HS-5 (cell line): ENCODE measurements around the gene CENPK.
"Not testable (repeated sequence)": the region's sequence is repeated elsewhere in the genome, so short reads cannot be mapped to it uniquely, and the experiment has no call there.

Experiments used
- DNase-seq: peaks from one replicate; pipeline ENCODE4 v3.0.0-alpha.2; 2012; ENCODE audit warnings: low read depth

The CENPK gene

DNA sequence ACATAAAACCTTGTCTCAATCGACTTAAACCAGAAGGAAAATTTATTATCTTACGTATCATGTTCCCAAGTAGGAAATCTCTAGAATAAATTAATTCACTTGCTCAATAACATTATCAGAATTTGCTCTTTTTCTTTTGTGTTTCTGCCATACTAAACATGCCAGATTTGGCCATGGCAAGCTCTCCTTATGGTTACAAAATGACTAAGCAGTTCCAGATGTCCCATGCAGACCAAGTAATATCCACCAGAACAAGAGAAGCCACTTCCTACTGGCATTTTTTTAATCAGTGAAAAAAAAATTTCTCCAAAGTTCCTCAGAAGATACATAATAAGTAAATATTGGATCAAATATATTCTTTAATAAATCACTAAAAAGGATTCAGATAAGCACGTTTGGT, 56.0 kb downstream of the CENPK start:
- peak; percentile 28 for DNase-seq

DNA sequence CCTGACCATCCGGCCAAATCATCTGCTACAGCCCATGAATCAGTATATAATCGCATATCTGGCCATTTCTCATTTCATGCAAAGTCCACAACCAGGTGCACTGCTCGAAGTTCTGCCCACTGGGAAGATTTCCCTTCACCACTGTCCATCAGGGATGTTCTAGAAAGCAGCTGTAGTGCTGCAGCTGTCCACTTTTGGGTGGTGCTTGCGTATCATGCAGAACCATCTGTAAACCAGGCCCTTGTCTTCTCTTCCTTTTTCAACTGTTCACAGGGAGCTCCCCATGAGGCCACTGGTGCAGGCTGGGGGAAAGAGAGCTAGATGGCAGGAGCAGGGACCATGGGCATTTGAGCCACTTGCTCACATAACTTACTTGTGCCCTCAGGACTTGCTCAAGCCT, 73.8 kb downstream of the CENPK start:
- no peak for DNase-seq

DNA sequence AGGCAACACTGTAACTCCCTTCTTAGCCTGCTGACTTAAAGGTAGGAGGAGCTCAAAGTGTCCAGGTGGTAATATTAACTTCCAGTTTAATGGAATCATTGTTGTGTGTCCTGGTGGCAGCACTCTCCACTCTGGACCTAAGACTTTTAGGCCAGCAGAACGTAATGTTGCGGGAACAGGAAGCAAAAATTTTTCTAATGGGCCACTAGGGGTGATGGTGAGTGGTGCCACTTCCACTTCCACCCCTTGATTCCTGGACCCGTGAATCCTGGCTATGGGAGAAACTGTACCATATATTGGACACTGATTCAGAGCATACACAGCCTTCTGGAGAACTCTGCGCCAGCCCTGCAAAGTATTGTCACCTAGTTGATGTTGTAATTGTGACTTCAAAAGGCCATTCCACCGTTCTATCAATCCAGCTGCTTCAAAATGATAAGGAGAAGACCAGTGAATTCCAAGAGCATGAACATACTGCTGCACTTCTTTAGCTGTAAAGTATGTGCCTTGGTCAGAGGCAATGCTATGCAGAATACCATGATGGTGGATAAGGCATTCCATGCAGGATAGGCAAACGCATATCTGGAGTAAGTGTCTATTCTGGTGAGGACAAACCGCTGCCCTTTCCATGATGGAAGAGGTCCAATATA, 74.8 kb downstream of the CENPK start:
- DNase-seq: not testable (repeated sequence)

DNA sequence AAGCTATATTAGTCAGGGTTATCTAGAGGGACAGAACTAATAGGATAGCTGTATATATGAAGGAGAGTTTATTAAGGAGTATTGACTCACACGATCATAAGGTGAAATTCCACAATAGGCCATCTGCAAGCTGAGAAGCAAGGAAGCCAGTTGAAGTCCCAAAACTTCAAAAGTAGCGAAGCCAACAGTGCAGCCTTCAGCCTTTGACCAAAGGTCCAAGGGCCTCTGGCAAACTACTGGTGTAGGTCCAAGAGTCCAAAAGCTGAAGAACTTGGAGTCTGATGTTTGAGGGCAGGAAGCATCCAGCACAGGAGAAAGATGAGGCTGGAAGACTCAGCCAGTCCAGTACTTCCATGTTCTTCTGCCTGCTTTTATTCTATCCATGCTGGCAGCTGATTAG, 76.2 kb downstream of the CENPK start:
- DNase-seq: not testable (repeated sequence)

DNA sequence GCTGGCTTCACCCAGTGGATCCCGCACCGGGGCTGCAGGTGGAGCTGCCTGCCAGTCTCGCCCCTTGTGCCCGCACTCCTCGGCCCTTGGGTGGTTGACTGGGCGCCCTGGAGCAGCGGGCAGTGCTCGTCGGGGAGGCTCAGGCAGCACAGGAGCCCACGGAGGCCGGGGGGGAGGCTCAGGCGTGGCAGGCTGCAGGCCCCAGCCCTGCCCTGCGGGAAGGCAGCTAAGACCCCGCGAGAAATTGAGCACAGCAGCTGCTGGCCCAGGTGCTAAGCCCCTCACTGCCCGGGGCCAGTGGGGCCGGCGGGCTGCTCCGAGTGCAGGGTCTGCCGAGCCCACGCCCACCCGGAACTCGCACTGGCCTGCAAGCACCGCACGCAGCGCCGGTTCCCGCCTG, 77.6 kb downstream of the CENPK start:
- DNase-seq: no peak

DNA sequence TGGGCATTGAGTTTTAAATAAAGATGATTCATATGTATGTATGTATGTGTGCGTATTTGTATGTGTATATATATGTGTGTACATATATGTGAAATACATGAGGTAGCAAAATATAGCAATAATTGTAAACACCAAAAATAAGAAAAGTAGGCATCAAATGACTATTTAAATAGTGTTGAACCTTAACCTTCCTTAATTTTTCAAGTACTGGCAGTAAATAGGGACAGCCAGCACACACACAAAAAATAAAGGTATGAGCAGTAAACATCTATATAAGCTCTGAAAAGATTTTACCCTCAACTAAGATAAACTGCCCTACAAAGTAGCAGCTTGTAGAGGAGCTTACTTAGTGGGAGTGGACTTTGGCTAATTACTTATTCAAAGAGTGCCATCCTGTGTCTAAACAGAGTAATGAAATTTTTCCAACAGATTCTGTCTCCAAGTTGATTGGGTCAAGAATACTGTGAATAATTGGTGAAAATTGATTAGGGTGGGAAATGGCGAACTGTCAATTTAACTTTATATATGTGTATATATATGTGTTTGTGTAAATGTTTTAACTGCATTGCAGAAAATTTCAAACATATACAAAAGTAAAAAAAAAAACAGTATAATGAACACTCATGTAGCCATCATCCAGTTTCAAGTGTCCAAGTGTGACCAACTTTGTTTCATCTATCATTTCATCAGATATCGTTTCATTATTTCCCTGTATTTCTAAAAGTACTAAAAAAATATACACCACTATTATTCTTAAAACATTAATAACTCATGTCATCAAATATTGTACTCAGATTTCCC, 79.2 kb downstream of the CENPK start:
- DNase-seq: peak; percentile 36

DNA sequence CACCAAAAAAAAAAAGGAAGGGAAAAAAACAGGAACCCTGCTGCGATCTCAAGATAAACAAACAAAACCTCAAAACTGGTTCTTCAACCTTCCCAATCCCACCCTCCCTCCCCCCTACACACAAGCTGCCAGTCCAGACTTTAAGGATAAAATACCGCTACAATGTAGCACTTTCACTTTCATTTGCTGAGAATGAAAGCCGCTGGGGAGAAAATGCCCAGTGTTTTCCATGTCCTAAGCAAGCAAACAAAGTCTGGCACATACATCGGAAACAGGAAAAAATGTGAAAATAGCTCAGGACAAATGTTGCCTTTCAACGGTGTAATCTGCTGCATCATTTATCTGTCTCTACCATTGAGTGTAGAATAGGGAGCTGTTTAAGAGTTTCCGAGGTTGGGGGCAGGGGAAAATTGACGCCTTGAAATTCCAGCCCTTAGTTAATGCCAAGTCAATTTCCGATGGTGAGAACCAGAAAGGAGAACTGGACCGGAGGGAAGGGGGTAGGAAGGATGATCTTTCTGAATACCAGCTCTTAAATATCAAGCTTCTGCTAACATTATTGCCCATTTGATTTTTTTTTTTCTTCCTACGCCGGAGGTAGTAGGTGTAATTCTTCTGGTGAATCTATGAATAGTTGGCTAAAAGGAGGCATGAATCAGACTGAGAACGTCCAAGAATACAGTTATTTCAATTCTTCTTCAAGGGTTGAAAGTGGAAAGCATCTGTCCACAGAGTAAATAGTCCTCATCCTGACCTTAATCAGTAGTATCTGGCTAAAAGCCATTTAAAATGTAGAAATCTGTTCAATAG, 80.0 kb downstream of the CENPK start:
- peak; percentile 61 for DNase-seq

DNA sequence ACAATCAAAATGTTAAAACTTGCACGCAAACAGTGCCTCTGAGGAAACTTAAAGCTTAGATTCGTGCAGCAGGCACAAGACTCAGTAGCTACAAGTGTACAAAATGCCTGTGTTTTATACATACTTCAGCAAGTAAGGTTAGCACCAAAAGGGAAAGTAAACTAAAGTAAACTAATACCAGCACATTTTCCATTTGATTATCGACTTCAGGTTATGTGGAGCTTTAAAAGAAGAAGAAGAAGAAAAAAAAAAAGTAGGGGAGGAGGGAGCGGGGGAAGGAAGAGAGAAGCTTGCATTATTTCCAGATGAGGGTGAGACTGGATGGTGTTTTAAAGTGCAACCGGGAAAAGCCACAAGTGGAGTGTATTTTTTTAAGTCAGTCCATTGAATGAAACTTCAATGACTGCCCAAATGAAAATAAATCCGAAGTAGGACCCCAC, 80.7 kb downstream of the CENPK start:
- DNase-seq: no peak

DNA sequence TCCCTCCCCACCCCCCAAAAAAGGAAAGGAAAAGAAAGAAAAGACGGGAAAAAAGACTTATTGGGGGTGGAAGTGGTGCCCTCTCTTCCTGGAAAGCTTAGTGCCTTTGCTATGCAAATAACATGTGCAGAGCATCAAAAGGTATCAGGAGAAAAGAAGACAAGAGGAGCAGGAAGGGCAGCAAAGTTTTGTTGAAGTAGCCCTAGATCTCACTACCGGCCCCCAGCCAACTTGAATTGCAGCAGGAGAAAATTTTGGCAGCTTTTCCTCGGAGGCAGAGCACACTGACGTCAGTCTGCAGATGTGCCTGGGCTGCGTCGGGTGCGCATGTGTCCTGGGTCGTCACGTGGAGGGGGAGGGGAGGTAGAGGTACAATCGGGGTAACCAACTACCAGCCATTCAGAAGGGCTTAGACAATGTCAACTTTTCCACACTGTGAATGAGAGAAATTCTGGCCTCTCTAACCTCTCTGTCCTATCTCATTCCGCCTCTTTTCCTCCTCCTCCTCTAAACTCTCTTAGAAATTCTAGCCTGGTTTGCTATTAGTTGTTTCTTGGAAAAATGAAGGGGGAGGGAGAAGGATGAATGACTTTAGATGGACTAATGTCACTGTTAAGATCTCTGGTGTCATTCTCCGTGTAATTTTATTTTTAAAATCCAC, 81.2 kb downstream of the CENPK start, which contains the start of gene ADAMTS6:
ADAMTS6 (minus strand) TSS at position 286 of the 661 bp plus-strand sequence. CDS start 8,247 bp downstream, outside the sequence.
- DNase-seq: peak; percentile 87

DNA sequence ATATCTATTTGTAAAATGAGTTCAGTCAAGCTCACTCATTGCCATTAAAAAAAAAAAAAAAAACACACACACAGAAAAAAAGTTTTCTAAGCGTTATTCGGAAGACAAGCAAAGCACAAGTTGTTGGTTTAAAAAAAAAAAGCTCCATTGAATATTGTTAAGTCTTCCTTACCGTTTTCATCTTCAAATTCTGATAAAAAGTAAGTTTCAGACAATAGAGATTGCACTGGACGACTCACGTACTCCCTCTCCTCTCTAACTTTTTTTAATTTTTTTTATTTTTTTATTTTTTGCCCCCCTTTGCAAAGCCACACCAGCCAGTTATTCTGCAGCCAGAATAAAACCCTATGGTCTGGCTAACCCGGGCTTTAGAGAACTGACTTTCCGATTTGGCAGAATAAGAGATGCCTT, 81.8 kb downstream of the CENPK start:
- DNase-seq: no peak

DNA sequence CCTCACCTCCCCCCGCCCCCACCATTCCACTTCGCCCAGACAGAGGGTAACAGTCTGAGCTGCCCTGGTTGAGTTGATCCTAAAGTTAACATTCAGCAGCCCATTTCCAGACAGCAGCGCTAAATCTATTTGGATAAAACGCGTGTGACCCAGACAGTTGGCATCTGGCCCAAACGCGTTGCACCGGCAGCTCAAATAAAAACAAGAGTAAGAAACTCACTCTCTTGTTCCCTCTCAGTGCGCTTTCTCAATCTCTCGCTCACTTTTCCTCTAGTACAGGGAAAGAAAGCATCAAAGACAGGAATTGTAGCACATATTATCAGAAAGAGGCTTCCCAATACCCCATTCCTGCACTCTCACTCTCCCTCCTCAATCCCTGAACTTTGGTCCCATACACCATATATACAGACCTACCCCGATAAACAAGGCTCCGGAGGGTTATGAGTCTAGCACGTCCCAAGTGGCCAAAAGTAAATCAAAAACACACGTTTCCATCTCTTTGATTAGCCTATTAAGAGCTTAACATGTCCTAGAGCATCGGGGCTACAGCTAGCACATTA, 82.6 kb downstream of the CENPK start:
- peak; percentile 62 for DNase-seq

DNA sequence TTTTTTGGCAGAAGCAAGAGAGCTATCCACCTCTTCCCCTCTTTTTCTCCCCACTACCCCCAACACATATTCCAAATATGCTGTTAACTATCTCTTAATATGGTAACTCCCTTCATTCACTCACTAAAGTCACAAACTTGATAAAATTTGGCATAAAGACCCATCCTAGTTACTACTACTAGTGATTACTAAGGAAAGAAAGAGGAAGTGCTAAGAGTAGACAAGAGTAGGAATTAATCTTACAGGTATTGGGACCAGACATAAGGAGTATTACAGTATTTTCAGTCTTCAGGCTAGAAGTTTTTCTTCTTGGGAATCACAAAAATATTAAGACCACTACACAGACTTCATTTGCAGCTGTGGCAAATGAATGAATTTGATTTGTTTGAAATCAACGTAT, 83.4 kb downstream of the CENPK start:
- DNase-seq: no peak

DNA sequence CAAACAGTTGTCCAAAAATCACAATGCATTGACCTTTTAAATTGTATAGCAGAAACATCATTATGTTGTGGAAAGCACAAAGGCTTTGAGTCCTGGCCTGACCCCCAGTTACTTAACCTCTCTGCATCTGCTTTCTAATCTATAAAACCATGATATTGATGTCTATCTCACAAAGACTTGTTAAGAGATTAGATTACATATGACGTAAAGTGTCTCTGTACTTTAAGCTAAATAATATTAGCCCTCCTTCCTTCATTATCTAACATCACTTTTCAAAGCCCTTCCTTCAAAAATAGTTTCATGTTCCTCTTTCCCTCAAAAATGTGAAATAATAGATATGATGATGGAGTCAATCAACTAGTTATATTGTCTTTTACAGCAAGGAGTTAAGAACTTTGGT, 84.6 kb downstream of the CENPK start:
- DNase-seq: no peak

DNA sequence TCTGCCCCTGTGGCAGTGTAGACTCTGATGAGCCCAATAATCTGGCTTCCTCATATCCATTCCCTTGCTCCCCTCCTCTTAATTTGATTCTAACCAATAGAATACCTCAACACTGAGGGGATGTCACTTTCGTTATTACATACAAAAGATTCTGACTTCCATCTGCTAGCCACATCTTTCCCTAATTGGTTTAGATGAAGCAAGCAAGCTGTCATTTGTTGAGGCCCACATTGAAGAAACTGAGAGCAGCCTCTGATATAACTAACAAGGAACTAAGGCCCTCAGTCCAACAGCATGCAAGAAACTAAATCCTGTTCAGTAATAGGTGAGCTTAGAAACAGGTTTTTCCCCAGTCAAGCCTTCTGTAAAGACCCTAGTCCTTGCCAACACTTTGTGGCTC, 87.1 kb downstream of the CENPK start:
- no peak for DNase-seq

DNA sequence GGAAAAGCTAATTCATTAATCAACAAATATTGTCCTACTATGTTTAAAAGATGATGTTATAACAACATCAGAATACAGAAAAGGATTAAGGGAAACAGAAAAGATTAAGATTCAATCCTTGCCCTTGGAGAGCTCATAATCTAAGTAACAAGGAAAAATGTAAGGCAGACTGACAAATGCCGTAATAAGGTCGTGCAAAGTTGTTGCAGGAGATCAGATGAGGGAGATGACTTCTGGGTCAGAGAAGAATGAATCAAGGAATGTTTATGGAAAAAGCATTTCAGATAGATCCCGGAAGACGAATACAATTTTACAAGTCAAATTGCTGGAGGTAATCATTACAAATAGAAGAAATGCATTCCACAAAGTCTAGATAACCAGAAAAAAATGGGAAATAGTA, 87.6 kb downstream of the CENPK start:
- no peak for DNase-seq

DNA sequence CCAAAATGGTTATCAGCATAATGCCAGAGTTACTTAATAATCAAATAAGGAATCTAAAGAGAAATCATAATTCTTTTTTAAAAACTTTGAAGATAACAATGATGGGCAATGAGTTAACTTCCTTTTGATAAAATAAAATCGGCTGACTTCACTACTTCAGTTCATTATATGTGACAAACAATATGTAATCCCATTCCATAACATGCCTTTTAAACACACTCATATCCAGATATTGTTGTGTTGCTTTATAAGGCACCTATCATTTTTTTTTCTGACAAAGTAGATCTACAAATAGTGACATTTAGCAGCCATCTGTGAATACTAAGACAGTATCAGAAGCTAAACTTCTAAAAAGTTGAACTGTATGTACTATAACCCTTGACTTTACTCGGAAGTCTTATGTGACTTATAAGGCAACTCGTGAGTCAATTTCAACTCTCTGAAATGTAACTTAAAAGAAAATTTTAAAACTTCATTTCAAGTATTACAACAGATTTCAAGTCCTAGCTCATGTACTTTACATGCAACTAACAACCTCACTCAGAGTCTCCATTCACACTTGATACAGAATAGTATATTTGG, 88.7 kb downstream of the CENPK start:
- DNase-seq: no peak

DNA sequence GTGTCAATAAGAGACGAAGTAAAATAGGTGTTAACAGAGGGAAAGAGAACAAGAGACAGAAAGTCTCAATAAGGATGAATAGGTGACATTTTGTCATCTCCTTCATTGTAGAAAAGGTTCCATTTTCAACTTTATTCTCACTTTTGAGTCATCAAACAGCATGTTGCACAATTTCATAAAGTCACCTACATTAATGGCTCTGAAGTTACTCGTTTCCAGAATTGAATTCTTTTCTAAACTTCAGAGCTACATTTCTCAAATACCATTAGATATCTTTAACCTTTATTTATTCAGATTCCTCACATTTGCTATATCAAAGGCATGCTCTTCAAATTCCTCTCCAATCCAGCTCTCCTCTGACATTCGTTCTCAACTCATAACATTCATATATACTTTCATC, 94.3 kb downstream of the CENPK start:
- DNase-seq: no peak
